HepG2 (cell line): ENCODE data around the gene THAP3. TPM values are rescaled to one million over a fixed set of nuclear protein-coding genes. Genes with fewer than 3 reads are reported as not detected.

ENCODE experiments used
- IRF9 ChIP-seq: sonication (generic); formaldehyde crosslinking; IDR thresholded peaks from 2 replicates; pipeline ENCODE4 v1.8.0; 2022; ENCODE audit warnings: missing genetic modification reagents, mild to moderate bottlenecking, borderline replicate concordance
- NCOA2 ChIP-seq: sonication (generic); formaldehyde crosslinking; IDR thresholded peaks from 2 replicates; pipeline ENCODE4 v1.8.0; 2022; ENCODE audit warnings: inconsistent platforms
- PRDM4 ChIP-seq: sonication (generic); formaldehyde crosslinking; IDR thresholded peaks from 2 replicates; pipeline ENCODE4 v1.9.0; 2021; ENCODE audit warnings: missing genetic modification reagents, borderline replicate concordance
- RBM22 ChIP-seq: fragments of 200-400 bp; formaldehyde crosslinking; optimal IDR thresholded peaks from 2 replicates; pipeline ENCODE3; 2017; ENCODE audit warnings: mild to moderate bottlenecking, low read length, moderate library complexity
- SOX13 ChIP-seq, 3 experiments: fragments of 450-650 bp in 1 of 3; sonication (generic) in 1 of 3; formaldehyde crosslinking in 1 of 3; IDR thresholded peaks in 2 of 3; conservative IDR thresholded peaks in 1 of 3; 2 replicates each; pipeline versions ENCODE4 v1.5.0 to v1.6.1; 2016 to 2020; ENCODE audit warnings: antibody characterized with exemption in 1 of 3, mild to moderate bottlenecking in 1 of 3, missing compliant biosample characterization in 1 of 3, missing genetic modification reagents in 1 of 3, moderate library complexity in 1 of 3
- THAP11 ChIP-seq: IDR thresholded peaks from 2 replicates; pipeline ENCODE4 v1.6.1; 2016; ENCODE audit warnings: missing biosample characterization, missing genetic modification reagents
- TP53 ChIP-seq: sonication (generic); formaldehyde crosslinking; conservative IDR thresholded peaks from 2 replicates; pipeline ENCODE4 v1.4.0; 2020; ENCODE audit warnings: missing genetic modification reagents
- ZFP36L2 ChIP-seq: sonication (generic); formaldehyde crosslinking; IDR thresholded peaks from 2 replicates; pipeline ENCODE4 v1.4.0; 2020; ENCODE audit warnings: missing genetic modification reagents
- ZFP90 ChIP-seq: sonication (generic); formaldehyde crosslinking; IDR thresholded peaks from 2 replicates; pipeline ENCODE4 v1.8.0; 2022; ENCODE audit warnings: missing genetic modification reagents, mild to moderate bottlenecking, inconsistent platforms, borderline replicate concordance
- ZNF44 ChIP-seq: sonication (generic); formaldehyde crosslinking; IDR thresholded peaks from 2 replicates; pipeline ENCODE4 v1.5.1; 2020; ENCODE audit warnings: mild to moderate bottlenecking, missing genetic modification reagents
- ZNF567 ChIP-seq: sonication (generic); formaldehyde crosslinking; IDR thresholded peaks from 2 replicates; pipeline ENCODE4 v1.8.1; 2023; ENCODE audit warnings: mild to moderate bottlenecking, missing genetic modification reagents, borderline replicate concordance
- ZNF605 ChIP-seq: sonication (generic); formaldehyde crosslinking; IDR thresholded peaks from 2 replicates; pipeline ENCODE4 v1.8.0; 2022; ENCODE audit warnings: mild to moderate bottlenecking, missing genetic modification reagents
- ZNF709 ChIP-seq: sonication (generic); formaldehyde crosslinking; IDR thresholded peaks from 2 replicates; pipeline ENCODE4 v1.5.0; 2020; ENCODE audit warnings: mild to moderate bottlenecking, missing genetic modification reagents
- polyA plus RNA-seq, 8 experiments: library from polyadenylated mRNA; depleted of rRNA in 3 of 8; stranded (reverse) in 7 of 8; unstranded in 1 of 8; fragments of >200 nt; fragmentation: Illumina TruSeq in 4 of 8; extraction: Trizol in 4 of 8; gene quantifications; 2 replicates each; pipeline versions ENCODE4 v1.2.1 to v1.2.3, GENCODE V29; 2011 to 2016; ENCODE audit warnings: low read depth in 4 of 8, missing spikeins in 1 of 8, mixed read lengths in 1 of 8; ENCODE audit not compliant: insufficient read depth in 1 of 8
- total RNA-seq, 5 experiments: library from RNA; depleted of rRNA; stranded (reverse); fragments of >200 nt; fragmentation: Illumina TruSeq; extraction: Trizol; gene quantifications; 2 replicates each; pipeline ENCODE4 v1.2.3, GENCODE V29; 2016; ENCODE audit warnings: low read depth in 1 of 5
- TF ChIP-seq, protein P1 (sequence below): sonication (generic); formaldehyde crosslinking; IDR thresholded peaks from 2 replicates; pipeline ENCODE4 v1.9.0; 2021; ENCODE audit warnings: mild to moderate bottlenecking, missing genetic modification reagents
- TF ChIP-seq, protein P2 (sequence below): IDR thresholded peaks from 2 replicates; pipeline ENCODE4 v1.6.1; 2012; ENCODE audit warnings: low read length, improper control_type of control experiment

The THAP3 gene
- total and polyA plus RNA-seq, 2 of the 13 experiments (the other 11 are each of a cell fraction or from before 2014, with no cell fraction given), result 10.3 to 14.9 TPM

DNA sequence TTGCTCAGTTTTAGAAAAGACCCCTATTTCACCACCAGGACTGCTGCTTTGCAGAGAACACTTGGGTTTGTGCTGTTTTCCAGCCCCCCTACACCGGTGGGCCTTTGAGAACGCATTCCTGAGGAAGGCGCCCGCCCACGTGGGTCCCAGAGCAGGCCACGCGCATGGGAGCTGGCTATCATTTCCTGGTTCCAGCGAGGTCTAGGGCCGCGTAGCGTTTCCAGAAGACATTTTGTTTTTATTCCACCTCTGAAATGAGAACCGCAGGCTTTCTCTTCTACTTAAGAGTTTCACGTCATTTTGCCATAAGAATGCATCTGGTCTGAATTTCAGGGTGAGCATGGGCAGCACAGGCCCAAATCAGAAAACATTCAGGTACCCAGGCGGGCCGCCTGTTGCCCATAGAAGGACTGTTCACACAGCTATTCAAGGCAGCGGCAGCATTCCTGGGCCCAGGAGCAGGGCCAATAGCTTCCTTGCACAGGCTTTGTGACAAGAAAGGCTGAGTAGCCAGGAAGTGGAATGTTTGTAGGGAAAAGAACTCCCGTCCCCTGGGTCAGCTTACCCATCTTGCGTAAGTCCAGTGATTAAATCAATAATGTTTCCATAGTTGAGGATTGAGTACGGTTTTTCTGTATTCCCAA lies 20.6 kb upstream of the THAP3 start (continued):
- TF ChIP-seq, protein P1, sequence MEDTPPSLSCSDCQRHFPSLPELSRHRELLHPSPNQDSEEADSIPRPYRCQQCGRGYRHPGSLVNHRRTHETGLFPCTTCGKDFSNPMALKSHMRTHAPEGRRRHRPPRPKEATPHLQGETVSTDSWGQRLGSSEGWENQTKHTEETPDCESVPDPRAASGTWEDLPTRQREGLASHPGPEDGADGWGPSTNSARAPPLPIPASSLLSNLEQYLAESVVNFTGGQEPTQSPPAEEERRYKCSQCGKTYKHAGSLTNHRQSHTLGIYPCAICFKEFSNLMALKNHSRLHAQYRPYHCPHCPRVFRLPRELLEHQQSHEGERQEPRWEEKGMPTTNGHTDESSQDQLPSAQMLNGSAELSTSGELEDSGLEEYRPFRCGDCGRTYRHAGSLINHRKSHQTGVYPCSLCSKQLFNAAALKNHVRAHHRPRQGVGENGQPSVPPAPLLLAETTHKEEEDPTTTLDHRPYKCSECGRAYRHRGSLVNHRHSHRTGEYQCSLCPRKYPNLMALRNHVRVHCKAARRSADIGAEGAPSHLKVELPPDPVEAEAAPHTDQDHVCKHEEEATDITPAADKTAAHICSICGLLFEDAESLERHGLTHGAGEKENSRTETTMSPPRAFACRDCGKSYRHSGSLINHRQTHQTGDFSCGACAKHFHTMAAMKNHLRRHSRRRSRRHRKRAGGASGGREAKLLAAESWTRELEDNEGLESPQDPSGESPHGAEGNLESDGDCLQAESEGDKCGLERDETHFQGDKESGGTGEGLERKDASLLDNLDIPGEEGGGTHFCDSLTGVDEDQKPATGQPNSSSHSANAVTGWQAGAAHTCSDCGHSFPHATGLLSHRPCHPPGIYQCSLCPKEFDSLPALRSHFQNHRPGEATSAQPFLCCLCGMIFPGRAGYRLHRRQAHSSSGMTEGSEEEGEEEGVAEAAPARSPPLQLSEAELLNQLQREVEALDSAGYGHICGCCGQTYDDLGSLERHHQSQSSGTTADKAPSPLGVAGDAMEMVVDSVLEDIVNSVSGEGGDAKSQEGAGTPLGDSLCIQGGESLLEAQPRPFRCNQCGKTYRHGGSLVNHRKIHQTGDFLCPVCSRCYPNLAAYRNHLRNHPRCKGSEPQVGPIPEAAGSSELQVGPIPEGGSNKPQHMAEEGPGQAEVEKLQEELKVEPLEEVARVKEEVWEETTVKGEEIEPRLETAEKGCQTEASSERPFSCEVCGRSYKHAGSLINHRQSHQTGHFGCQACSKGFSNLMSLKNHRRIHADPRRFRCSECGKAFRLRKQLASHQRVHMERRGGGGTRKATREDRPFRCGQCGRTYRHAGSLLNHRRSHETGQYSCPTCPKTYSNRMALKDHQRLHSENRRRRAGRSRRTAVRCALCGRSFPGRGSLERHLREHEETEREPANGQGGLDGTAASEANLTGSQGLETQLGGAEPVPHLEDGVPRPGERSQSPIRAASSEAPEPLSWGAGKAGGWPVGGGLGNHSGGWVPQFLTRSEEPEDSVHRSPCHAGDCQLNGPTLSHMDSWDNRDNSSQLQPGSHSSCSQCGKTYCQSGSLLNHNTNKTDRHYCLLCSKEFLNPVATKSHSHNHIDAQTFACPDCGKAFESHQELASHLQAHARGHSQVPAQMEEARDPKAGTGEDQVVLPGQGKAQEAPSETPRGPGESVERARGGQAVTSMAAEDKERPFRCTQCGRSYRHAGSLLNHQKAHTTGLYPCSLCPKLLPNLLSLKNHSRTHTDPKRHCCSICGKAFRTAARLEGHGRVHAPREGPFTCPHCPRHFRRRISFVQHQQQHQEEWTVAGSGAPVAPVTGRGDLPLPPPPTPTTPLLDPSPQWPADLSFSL (CRISPR knock-in tag), result no peak
- TF ChIP-seq SOX13 (IDR thresholded peaks at IDR 0.05) (no peak), SOX13 (CRISPR knock-in tag; conservative IDR thresholded peaks at IDR 0.05 in 1 of 2, IDR thresholded peaks at IDR 0.05 in 1 of 2) (peak in 1 of 2 experiments; percentile 59; a peak in 2 of 4 replicates), RBM22 (peak; percentile 67), ZNF709 (CRISPR knock-in tag) (peak; percentile 44; the same call in 1 of the 2 replicates), NCOA2 (CRISPR knock-in tag) (peak; percentile 67), ZNF44 (CRISPR knock-in tag) (no peak), ZNF567 (no peak), ZNF605 (CRISPR knock-in tag) (peak; percentile 81), ZFP90 (CRISPR knock-in tag) (peak; percentile 39; the same call in 1 of the 2 replicates), IRF9 (CRISPR knock-in tag) (0 out of 2 replicates have a peak, but pooled peaks have one; percentile 49), ZFP36L2 (CRISPR knock-in tag) (no peak), THAP11 (CRISPR knock-in tag) (peak; percentile 84), TP53 (CRISPR knock-in tag) (no peak), PRDM4 (no peak)
- TF ChIP-seq, protein P2, sequence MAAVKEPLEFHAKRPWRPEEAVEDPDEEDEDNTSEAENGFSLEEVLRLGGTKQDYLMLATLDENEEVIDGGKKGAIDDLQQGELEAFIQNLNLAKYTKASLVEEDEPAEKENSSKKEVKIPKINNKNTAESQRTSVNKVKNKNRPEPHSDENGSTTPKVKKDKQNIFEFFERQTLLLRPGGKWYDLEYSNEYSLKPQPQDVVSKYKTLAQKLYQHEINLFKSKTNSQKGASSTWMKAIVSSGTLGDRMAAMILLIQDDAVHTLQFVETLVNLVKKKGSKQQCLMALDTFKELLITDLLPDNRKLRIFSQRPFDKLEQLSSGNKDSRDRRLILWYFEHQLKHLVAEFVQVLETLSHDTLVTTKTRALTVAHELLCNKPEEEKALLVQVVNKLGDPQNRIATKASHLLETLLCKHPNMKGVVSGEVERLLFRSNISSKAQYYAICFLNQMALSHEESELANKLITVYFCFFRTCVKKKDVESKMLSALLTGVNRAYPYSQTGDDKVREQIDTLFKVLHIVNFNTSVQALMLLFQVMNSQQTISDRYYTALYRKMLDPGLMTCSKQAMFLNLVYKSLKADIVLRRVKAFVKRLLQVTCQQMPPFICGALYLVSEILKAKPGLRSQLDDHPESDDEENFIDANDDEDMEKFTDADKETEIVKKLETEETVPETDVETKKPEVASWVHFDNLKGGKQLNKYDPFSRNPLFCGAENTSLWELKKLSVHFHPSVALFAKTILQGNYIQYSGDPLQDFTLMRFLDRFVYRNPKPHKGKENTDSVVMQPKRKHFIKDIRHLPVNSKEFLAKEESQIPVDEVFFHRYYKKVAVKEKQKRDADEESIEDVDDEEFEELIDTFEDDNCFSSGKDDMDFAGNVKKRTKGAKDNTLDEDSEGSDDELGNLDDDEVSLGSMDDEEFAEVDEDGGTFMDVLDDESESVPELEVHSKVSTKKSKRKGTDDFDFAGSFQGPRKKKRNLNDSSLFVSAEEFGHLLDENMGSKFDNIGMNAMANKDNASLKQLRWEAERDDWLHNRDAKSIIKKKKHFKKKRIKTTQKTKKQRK, result no peak
